ENCODE data around the gene THOC1. TPM values are rescaled to one million over a fixed set of nuclear protein-coding genes. Genes with fewer than 3 reads are reported as not detected.

The THOC1 gene
- polyA plus RNA-seq, 3 donors, result 7.8 to 18.3 (median 8.9) TPM

- Histone ChIP-seq H3K4me1 (ENCODE audit: control insufficient read depth in 1 of 2, insufficient read depth in 2 of 2, low read length in 2 of 2) (no peaks in the 10 kb centered on the region), H3K27ac (ENCODE audit: low read depth in 1 of 2, low read length in 2 of 2) (no peak overlapping the region), H3K79me2 (ENCODE audit: insufficient read depth, low read length) (no peaks in the 10 kb centered on the region), H4K20me1 (ENCODE audit: insufficient read depth, low read length) (no peaks in the 10 kb centered on the region), H3K4me3 (replicated peaks in 1 of 3; ENCODE audit: low read depth in 2 of 3, low read length in 3 of 3) (no peak overlapping the region), H3K9me3 (replicated peaks in 1 of 2; ENCODE audit: control insufficient read depth in 1 of 2, insufficient read depth in 1 of 2, low read length in 2 of 2) (no peaks in the 10 kb centered on the region), H2AFZ (ENCODE audit: insufficient read depth, low read depth, low read length, poor library complexity, severe bottlenecking) (no peak overlapping the region), H3K9ac (ENCODE audit: insufficient read depth, low read length, poor library complexity, severe bottlenecking) (no peak overlapping the region), H3K4me2 (replicated peaks; ENCODE audit: extremely low read depth, low read length, poor library complexity, severe bottlenecking) (no peak overlapping the region), H3K27me3 (ENCODE audit: control insufficient read depth in 2 of 2, insufficient read depth in 2 of 2, low read length in 2 of 2) (no peaks in the 10 kb centered on the region), H3K36me3 (replicated peaks in 1 of 2; ENCODE audit: control insufficient read depth in 1 of 2, insufficient read depth in 2 of 2, low read length in 2 of 2) (peaks cover 49 to 89% of the 10 kb centered on the region in 2 donors)
- no peaks in the 10 kb centered on the region for H3K27me3 Mint-ChIP-seq (ENCODE audit: low read depth in 3 of 3)
- H3K4me1 Mint-ChIP-seq, result no peaks in the 10 kb centered on the region
- TF ChIP-seq, protein P1, sequence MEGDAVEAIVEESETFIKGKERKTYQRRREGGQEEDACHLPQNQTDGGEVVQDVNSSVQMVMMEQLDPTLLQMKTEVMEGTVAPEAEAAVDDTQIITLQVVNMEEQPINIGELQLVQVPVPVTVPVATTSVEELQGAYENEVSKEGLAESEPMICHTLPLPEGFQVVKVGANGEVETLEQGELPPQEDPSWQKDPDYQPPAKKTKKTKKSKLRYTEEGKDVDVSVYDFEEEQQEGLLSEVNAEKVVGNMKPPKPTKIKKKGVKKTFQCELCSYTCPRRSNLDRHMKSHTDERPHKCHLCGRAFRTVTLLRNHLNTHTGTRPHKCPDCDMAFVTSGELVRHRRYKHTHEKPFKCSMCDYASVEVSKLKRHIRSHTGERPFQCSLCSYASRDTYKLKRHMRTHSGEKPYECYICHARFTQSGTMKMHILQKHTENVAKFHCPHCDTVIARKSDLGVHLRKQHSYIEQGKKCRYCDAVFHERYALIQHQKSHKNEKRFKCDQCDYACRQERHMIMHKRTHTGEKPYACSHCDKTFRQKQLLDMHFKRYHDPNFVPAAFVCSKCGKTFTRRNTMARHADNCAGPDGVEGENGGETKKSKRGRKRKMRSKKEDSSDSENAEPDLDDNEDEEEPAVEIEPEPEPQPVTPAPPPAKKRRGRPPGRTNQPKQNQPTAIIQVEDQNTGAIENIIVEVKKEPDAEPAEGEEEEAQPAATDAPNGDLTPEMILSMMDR (IDR thresholded peaks at IDR 0.05), result no peak
- no peak for DNase-seq
- H3K4me3 Mint-ChIP-seq, result no peak overlapping the region
- no CpG with 5 or more reads among the region's 4 CpGs for whole genome bisulfite sequencing (ENCODE audit: insufficient coverage)
- no peak overlapping the region for H3K27ac Mint-ChIP-seq
- H3K9me3 Mint-ChIP-seq, result no peaks in the 10 kb centered on the region
- intact Hi-C loops (cut with micrococcal nuclease), result no loop called here
- peaks cover 70 to 78% of the 10 kb centered on the region in 2 donors for H3K36me3 Mint-ChIP-seq
These were observed 42.1 kb downstream of the THOC1 start for GRCh38 chr18:225745-226144.

- Mint-ChIP-seq H3K4me3 (no peak overlapping the region), H3K9me3 (no peaks in the 10 kb centered on the region), H3K4me1 (no peaks in the 10 kb centered on the region), H3K36me3 (peaks cover 70 to 81% of the 10 kb centered on the region in 2 donors), H3K27ac (peak overlapping the region in 1 of 7 donors; percentile 44), H3K27me3 (ENCODE audit: low read depth in 3 of 3) (no peaks in the 10 kb centered on the region)
- Histone ChIP-seq H4K20me1 (ENCODE audit: insufficient read depth, low read length) (no peaks in the 10 kb centered on the region), H3K9me3 (replicated peaks in 1 of 2; ENCODE audit: control insufficient read depth in 1 of 2, insufficient read depth in 1 of 2, low read length in 2 of 2) (no peaks in the 10 kb centered on the region), H3K4me3 (replicated peaks in 1 of 3; ENCODE audit: low read depth in 2 of 3, low read length in 3 of 3) (no peak overlapping the region), H3K79me2 (ENCODE audit: insufficient read depth, low read length) (no peaks in the 10 kb centered on the region), H3K27me3 (ENCODE audit: control insufficient read depth in 2 of 2, insufficient read depth in 2 of 2, low read length in 2 of 2) (no peaks in the 10 kb centered on the region), H3K9ac (ENCODE audit: insufficient read depth, low read length, poor library complexity, severe bottlenecking) (no peak overlapping the region), H3K4me2 (replicated peaks; ENCODE audit: extremely low read depth, low read length, poor library complexity, severe bottlenecking) (no peak overlapping the region), H3K36me3 (replicated peaks in 1 of 2; ENCODE audit: control insufficient read depth in 1 of 2, insufficient read depth in 2 of 2, low read length in 2 of 2) (peaks cover 65 to 88% of the 10 kb centered on the region in 2 donors), H2AFZ (ENCODE audit: insufficient read depth, low read depth, low read length, poor library complexity, severe bottlenecking) (no peak overlapping the region), H3K4me1 (ENCODE audit: control insufficient read depth in 1 of 2, insufficient read depth in 2 of 2, low read length in 2 of 2) (no peaks in the 10 kb centered on the region), H3K27ac (ENCODE audit: low read depth in 1 of 2, low read length in 2 of 2) (no peak overlapping the region)
- no peak for DNase-seq
- TF ChIP-seq, protein P1 (IDR thresholded peaks at IDR 0.05), result no peak
- intact Hi-C loops (cut with micrococcal nuclease), result no loop called here
These were observed 47.1 kb downstream of the THOC1 start for GRCh38 chr18:220708-221107.
